HEK293 (cell line): ENCODE results near the gene C2CD3.

Experiments
- HOXD13 ChIP-seq: sonication (generic); formaldehyde crosslinking; IDR thresholded peaks from 2 replicates; pipeline ENCODE4 v1.8.0; 2022; ENCODE audit warnings: missing genetic modification reagents, borderline replicate concordance
- RBAK ChIP-seq: fragments of 450-650 bp; formaldehyde crosslinking; IDR thresholded peaks from 2 replicates; pipeline ENCODE4 v1.5.1; 2016; ENCODE audit warnings: missing biosample characterization, missing genetic modification characterization
- SP2 ChIP-seq: fragments of 450-650 bp; formaldehyde crosslinking; IDR thresholded peaks from 2 replicates; pipeline ENCODE4 v1.5.1; 2016; ENCODE audit warnings: missing biosample characterization, missing genetic modification characterization
- YY1 ChIP-seq: fragments of 450-650 bp; formaldehyde crosslinking; IDR thresholded peaks from 2 replicates; pipeline ENCODE4 v1.5.1; 2018; ENCODE audit warnings: missing biosample characterization, missing genetic modification characterization
- ZBTB1 ChIP-seq: fragments of 450-650 bp; formaldehyde crosslinking; IDR thresholded peaks from 2 replicates; pipeline ENCODE4 v1.5.1; 2016; ENCODE audit warnings: missing biosample characterization, missing genetic modification characterization
- ZNF24 ChIP-seq: fragments of 450-650 bp; formaldehyde crosslinking; IDR thresholded peaks from 2 replicates; pipeline ENCODE4 v1.5.1; 2016; ENCODE audit warnings: missing biosample characterization, missing genetic modification characterization
- ZNF274 ChIP-seq, 2 experiments: fragments of 200-500 bp in 1 of 2; fragments of 450-650 bp in 1 of 2; sonication (Bioruptor generic) in 1 of 2; formaldehyde crosslinking in 1 of 2; IDR thresholded peaks; 2 replicates each; pipeline versions ENCODE4 v1.5.1 to v1.6.1; 2014 to 2016; ENCODE audit warnings: borderline replicate concordance in 1 of 2, inconsistent platforms in 1 of 2, low read length in 1 of 2, missing biosample characterization in 1 of 2, missing genetic modification characterization in 1 of 2
- ZNF776 ChIP-seq: fragments of 450-650 bp; formaldehyde crosslinking; IDR thresholded peaks from 2 replicates; pipeline ENCODE4 v1.5.0; 2017; ENCODE audit warnings: missing biosample characterization, missing genetic modification characterization, borderline replicate concordance
- TF ChIP-seq, protein P1 (sequence below): fragments of 450-650 bp; formaldehyde crosslinking; IDR thresholded peaks from 2 replicates; pipeline ENCODE4 v1.5.1; 2016; ENCODE audit warnings: missing biosample characterization, missing genetic modification characterization
- TF ChIP-seq, protein P2 (sequence below): fragments of 450-650 bp; formaldehyde crosslinking; IDR thresholded peaks from 2 replicates; pipeline ENCODE4 v1.5.1; 2016; ENCODE audit warnings: missing biosample characterization, missing genetic modification characterization
- TF ChIP-seq, protein P3 (sequence below): fragments of 450-650 bp; formaldehyde crosslinking; IDR thresholded peaks from 2 replicates; pipeline ENCODE4 v1.5.1; 2017; ENCODE audit warnings: missing biosample characterization, missing genetic modification characterization
- TF ChIP-seq, protein P4 (sequence below): fragments of 450-650 bp; formaldehyde crosslinking; IDR thresholded peaks from 2 replicates; pipeline ENCODE4 v1.5.1; 2017; ENCODE audit warnings: missing biosample characterization, mild to moderate bottlenecking, missing genetic modification characterization, moderate library complexity

DNA sequence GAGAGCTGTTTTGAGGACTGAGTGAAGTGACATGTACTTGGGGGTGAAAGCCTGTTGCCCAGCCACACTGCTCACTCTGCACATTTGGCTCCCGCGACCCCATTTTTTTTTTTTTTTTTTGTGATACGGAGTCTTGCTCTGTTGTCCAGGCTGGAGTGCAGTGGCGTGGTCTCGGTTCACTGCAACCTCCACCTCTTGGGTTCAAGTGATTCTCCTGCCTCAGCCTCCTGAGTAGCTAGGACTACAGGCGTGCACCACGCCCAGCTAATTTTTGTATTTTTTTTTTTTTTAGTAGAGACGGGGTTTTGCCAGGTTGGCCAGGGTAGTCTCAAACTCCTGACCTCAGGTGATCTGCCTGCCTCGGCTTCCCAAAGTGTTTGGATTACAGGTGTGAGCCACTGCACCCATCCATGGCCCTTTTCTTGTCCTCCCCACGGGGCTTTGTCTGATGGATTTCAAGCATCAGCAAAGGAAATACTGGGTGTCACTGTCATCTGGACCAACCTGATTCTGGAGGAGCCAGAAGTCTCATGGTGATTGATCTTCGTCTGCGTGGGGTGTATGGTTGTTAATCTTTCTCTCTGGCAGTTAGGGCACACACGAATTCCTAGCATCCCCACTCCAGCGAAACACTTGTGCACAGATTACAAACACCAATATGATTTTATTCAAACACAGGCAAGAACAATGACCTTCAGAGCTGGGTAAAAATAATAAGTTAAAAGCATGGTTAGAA is 158.6 kb downstream of the C2CD3 start:
- TF ChIP-seq, protein P1, sequence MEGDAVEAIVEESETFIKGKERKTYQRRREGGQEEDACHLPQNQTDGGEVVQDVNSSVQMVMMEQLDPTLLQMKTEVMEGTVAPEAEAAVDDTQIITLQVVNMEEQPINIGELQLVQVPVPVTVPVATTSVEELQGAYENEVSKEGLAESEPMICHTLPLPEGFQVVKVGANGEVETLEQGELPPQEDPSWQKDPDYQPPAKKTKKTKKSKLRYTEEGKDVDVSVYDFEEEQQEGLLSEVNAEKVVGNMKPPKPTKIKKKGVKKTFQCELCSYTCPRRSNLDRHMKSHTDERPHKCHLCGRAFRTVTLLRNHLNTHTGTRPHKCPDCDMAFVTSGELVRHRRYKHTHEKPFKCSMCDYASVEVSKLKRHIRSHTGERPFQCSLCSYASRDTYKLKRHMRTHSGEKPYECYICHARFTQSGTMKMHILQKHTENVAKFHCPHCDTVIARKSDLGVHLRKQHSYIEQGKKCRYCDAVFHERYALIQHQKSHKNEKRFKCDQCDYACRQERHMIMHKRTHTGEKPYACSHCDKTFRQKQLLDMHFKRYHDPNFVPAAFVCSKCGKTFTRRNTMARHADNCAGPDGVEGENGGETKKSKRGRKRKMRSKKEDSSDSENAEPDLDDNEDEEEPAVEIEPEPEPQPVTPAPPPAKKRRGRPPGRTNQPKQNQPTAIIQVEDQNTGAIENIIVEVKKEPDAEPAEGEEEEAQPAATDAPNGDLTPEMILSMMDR (tag by site-specific recombination): no peak
- TF ChIP-seq, protein P2, sequence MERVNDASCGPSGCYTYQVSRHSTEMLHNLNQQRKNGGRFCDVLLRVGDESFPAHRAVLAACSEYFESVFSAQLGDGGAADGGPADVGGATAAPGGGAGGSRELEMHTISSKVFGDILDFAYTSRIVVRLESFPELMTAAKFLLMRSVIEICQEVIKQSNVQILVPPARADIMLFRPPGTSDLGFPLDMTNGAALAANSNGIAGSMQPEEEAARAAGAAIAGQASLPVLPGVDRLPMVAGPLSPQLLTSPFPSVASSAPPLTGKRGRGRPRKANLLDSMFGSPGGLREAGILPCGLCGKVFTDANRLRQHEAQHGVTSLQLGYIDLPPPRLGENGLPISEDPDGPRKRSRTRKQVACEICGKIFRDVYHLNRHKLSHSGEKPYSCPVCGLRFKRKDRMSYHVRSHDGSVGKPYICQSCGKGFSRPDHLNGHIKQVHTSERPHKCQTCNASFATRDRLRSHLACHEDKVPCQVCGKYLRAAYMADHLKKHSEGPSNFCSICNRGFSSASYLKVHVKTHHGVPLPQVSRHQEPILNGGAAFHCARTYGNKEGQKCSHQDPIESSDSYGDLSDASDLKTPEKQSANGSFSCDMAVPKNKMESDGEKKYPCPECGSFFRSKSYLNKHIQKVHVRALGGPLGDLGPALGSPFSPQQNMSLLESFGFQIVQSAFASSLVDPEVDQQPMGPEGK (tag by site-specific recombination): no peak
- no peak for TF ChIP-seq YY1 (tag by site-specific recombination)
- no peak for TF ChIP-seq ZNF274 (IDR thresholded peaks at IDR 0.05; ENCODE audit: low read length)
- TF ChIP-seq ZNF274 (tag by site-specific recombination; IDR thresholded peaks at IDR 0.05; ENCODE audit: borderline replicate concordance): no peak
- TF ChIP-seq, protein P3, sequence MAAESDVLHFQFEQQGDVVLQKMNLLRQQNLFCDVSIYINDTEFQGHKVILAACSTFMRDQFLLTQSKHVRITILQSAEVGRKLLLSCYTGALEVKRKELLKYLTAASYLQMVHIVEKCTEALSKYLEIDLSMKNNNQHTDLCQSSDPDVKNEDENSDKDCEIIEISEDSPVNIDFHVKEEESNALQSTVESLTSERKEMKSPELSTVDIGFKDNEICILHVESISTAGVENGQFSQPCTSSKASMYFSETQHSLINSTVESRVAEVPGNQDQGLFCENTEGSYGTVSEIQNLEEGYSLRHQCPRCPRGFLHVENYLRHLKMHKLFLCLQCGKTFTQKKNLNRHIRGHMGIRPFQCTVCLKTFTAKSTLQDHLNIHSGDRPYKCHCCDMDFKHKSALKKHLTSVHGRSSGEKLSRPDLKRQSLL: no peak
- no peak for TF ChIP-seq ZBTB1 (tag by site-specific recombination)
- TF ChIP-seq SP2 (tag by site-specific recombination): no peak
- TF ChIP-seq RBAK (tag by site-specific recombination): no peak
- no peak for TF ChIP-seq ZNF24 (tag by site-specific recombination)
- TF ChIP-seq, protein P4, sequence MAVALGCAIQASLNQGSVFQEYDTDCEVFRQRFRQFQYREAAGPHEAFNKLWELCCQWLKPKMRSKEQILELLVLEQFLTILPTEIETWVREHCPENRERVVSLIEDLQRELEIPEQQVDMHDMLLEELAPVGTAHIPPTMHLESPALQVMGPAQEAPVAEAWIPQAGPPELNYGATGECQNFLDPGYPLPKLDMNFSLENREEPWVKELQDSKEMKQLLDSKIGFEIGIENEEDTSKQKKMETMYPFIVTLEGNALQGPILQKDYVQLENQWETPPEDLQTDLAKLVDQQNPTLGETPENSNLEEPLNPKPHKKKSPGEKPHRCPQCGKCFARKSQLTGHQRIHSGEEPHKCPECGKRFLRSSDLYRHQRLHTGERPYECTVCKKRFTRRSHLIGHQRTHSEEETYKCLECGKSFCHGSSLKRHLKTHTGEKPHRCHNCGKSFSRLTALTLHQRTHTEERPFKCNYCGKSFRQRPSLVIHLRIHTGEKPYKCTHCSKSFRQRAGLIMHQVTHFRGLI (tag by site-specific recombination): no peak
- TF ChIP-seq HOXD13 (CRISPR knock-in tag): no peak
- TF ChIP-seq ZNF776: no peak
